Measurements from ENCODE around the gene PRKCB.
"Not testable (repeated sequence)": the region's sequence is repeated elsewhere in the genome, so short reads cannot be mapped to it uniquely, and the experiment has no call there.

PRKCB gene

DNA sequence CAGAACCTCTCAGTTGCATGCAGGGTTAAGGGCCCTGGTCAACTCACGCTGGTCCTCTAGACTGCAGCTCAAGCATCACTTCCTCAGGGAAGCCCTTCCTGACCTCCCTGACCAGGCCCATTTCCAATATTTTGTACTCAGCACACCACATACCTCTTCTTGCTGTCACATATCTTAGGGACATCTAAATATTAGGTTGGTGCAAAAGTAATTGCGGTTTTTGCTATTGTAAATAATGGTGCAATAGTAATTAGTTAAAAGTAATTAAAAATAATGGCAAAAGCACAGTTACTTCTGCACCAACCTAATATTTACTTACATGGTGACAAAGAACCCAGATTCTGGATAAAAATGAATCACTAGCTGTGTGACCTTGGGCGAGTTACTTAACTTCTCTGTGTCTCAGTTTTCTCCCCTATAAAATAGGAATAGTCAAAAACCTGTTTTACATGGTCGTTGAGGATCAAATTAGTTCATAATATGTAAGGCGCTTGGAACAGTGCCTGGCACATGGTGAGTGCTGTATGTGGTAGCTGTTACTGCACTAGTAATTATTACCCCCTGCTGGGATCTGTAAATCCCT, 177.4 kb downstream of the PRKCB start:
- DNase-seq = no peak

DNA sequence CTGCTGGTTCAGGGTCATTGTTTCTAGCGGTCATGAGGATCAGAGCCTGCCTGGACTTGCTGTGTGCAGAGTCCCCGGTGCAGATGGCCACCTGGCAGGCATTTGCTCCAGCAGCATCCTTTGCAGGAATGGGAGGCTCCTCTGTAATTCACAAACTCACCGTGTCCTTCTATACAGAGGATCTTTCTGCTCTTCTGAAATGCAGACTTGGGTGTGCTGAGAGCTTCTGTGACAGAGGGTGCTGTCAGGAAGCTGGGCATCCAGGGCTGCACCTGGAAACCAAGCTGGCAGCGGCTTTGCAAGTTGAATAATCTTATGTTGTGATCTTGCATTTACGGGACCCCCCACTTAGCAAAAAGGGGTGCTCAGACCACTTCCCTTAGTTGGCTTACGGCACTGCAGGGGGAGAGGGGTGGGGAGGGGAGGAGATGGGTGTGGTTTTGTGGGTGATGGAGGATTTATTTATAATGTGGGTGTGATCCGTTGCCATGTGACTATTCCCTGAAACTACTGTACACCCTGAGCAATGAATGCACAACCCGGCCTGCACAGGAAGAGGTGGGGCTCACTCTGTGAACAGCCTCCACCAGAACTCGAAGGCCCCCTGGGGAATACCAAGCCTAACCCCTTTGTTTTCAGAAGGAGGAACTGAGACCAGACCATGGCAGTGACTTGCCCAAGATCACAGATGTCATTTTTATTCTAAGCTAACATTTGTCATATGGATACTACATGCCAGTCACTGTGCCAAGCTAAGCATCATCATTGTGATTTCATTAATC, 178.3 kb downstream of the PRKCB start:
- no peak for DNase-seq

DNA sequence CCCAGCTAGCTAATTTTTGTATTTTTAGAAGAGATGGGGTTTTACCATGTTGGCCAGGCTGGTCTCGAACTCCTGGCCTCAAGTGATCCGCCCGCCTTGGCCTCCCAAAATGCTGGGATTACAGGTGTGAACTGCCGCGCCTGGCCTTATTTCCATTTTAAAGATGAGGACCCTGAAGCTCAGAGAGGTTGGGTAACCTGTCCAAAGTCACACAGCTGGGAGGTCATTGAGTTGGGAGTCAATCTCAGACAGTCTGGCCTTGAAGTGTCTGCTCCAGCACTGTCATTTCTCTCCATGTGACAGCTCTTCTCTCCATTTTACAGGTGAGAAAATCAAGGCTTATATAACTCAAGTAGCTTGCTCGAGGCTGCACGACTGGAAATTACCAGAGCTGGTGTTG, 179.2 kb downstream of the PRKCB start:
- DNase-seq = not testable (repeated sequence)

GRCh38 chr16:24015923-24016322, 180.1 kb downstream of the PRKCB start:
- DNase-seq = no peak

- DNase-seq = no peak
Observed at GRCh38 chr16:24018485-24018884, 182.7 kb downstream of the PRKCB start.

DNA sequence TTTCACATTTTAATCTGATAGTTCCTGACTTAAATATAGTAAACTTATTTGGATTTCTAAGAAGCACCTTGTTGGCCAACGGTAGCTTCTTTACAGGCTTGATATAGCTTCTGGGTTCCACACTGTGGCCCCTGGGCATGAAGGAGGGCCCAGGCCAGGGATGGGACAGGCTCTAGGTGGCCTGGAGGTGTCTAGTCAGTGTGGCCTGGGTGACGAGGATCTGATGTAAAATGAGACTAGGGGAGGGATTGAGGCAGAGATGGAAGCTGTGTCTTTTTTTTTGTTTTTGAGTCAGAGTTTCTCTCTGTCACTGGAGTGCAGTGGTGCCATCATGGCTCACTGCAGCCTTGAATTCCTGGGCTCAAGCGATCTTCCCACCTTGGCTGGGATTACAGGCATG, 187.0 kb downstream of the PRKCB start:
- no peak for DNase-seq

DNA sequence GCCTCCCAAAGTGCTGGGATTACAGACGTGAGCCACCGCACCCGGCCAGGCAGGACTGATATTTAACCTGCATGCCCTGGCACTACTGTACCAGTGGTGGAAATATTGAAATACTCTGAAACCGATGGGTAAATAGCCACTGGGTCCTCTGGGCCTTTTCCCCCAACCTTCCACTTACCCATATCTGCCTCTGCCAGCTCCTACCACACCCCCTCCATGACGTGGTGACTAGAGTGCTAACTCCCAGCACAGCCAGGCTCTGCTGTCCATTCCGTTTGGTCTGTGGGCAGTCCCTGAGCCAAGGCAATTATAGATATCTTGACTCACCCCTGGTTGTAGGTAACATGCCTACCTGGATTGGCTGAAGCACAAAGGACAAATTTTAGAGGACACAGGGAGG, 187.8 kb downstream of the PRKCB start:
- no peak for DNase-seq

DNA sequence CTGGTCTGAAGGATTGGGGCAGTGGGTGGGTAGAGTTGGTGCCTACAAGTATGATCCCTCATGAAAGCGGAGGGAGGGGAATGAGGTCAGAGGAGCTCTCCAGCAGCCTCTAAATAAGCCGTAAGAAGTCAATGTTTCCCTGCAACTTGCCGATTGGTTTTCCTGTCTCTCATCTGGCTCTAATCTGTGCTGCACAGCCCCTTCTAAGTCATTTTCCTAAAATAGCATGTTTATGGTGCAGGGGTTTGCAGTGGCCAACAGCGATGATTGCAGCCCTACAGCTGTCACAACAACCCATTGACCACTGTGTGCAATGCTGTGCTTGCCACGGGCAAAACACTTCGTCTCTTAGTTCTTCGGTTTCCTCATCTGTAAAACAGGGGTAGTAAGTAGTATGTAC, 189.2 kb downstream of the PRKCB start:
- no peak for DNase-seq

DNA sequence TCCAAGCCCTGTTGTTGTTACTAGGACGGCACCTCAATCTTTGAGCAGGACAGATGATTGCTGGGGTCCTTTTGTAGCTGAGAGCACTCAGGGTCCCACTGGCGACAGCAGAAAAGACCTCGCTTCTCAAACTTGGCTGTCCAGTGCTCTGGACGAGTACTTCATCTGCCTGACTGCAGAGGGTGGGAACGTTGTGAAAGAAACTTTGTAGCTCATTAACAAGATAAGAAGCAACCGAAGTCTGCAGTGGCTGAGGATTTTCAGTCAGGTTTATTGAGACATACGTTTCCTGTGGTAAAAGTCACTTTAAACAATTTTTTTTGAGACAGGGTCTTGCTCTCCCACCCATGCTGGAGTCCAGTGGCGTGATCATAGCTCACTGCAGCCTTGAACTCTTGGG, 191.7 kb downstream of the PRKCB start:
- DNase-seq = no peak

- DNase-seq = not testable (repeated sequence)
Observed at GRCh38 chr16:24029841-24030240, 194.1 kb downstream of the PRKCB start.

- no peak for DNase-seq
Observed at GRCh38 chr16:24035127-24035842, 199.5 kb downstream of the PRKCB start.

GRCh38 chr16:24036038-24036543, 200.3 kb downstream of the PRKCB start:
- no peak for DNase-seq

GRCh38 chr16:24036614-24037013, 200.8 kb downstream of the PRKCB start:
- DNase-seq = no peak

DNA sequence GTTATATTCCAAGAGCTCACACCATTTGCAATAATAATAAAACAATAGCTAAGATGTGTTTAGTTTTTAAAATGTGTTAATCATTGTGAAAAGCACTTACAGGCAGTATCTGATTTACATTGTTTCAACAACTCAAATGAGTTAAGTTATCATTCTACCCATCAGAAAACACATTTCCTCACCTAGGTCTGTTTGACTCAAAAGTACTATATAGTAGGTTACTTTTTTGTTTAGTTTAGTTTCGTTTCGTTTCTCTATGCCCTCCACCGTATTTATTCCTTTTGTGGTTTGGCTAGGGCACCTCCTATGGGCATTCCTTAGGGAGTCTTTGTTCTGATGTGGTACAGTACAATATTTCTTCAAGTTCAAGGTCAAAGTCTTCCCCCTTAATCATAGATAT, 201.6 kb downstream of the PRKCB start:
- no peak for DNase-seq

GRCh38 chr16:24041834-24042631, 206.2 kb downstream of the PRKCB start:
- DNase-seq = no peak

GRCh38 chr16:24044467-24044866, 208.7 kb downstream of the PRKCB start:
- DNase-seq = no peak

GRCh38 chr16:24045641-24046040, 209.9 kb downstream of the PRKCB start:
- no peak for DNase-seq

DNA sequence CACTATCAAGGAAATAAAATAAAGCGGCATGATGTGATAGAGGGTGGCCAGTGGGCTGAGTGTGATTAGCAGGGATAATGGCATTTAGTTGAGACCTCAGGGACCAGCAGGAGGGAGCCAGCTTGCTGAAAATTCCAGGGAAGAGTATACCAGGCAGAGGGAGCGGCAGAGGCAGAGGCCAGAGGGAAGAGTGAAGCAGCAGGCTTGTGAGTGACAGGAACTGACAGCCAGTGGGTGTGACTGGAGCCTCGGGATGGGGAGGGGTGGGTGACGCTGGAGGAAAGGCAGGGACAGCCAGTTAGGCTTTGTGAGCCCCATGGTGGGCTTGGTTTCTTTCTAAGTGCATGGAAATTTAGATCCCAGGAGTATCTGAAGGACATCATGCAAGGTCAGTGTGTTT, 210.7 kb downstream of the PRKCB start:
- DNase-seq = no peak

DNA sequence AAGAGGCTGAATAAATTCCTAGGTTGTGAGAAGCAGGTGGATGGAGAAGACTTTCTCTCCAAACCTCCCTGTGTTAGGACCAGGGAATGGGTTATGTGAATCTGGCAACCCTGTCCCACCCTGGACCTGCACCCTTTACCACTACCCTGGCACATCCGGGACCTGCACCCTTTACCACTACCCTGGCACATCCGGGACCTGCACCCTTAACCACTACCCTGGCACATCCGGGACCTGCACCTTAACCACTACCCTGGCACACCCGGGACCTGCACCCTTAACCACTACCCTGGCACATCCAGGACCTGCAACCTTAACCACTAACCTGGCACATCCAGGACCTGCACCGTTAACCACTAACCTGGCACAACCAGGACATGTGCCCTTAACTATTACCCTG, 213.3 kb downstream of the PRKCB start:
- DNase-seq = no peak

- no peak for DNase-seq
Observed at GRCh38 chr16:24051125-24051524, 215.3 kb downstream of the PRKCB start.

DNA sequence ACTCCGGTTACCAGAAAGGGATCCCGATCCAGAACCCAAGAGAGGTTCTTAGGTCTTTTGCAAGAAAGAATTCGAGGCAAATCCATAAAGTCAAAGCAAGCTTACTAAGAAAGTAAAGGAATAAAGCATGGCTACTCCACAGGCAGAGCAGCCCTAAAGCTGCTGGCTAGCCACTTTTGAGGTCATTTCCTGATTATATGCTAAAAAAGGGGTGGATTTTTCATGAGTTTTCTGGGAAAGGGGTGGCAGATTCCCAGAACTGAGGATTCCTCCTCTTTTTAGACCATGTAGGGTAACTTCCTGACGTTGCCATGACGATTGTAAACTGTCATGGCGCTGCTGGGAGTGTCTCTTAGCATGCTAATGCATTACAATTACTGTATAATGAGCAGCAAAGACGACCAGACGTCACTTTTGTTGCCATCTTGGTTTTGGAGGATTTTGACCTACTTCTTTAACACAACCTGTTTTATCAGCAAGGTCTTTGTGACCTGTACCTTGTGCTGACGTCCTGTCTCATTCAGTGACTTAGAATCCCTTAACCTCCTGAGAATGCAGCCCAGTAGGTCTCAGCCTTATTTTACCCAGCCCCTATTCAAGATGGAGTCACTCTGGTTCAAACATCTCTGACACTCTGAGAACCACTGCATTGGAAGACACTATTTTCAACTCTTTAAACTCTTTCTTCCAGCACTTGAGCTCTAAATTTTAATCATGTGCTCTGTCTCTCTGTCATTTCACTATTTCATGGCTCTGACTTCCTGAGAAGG, 216.7 kb downstream of the PRKCB start:
- DNase-seq = no peak

Measured in SHP77 treated with DMSO at 0.1 percent for 48 hours (cell line).